ENCODE measurements around the gene TXLNB.

DNA sequence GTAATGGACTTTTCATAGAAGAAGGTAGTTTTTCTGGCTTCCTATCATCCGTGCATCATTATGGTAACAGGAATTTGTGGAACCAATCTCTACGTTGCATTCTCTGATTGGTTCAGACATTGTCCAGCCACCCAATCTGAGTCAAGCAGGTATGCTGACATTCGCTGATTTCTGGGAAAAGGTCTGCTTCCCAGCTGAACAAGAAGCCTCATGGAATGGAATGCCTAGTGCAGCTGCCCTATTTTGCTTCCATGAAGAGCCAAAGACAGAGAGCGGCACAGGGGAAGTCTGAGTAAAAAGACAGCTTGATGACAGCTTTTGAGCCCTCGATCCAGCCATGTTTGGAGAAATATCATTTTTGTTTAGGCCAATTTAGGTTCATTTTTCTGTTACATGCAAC lies 38.5 kb upstream of the TXLNB start:
- TF ChIP-seq EZH2phosphoT487 (IDR thresholded peaks at IDR 0.05; ENCODE audit: low read length) (no peak), EZH2 (optimal IDR thresholded peaks at IDR 0.05; ENCODE audit: low read depth, low read length) (no peak)
- TF ChIP-seq, protein P1, sequence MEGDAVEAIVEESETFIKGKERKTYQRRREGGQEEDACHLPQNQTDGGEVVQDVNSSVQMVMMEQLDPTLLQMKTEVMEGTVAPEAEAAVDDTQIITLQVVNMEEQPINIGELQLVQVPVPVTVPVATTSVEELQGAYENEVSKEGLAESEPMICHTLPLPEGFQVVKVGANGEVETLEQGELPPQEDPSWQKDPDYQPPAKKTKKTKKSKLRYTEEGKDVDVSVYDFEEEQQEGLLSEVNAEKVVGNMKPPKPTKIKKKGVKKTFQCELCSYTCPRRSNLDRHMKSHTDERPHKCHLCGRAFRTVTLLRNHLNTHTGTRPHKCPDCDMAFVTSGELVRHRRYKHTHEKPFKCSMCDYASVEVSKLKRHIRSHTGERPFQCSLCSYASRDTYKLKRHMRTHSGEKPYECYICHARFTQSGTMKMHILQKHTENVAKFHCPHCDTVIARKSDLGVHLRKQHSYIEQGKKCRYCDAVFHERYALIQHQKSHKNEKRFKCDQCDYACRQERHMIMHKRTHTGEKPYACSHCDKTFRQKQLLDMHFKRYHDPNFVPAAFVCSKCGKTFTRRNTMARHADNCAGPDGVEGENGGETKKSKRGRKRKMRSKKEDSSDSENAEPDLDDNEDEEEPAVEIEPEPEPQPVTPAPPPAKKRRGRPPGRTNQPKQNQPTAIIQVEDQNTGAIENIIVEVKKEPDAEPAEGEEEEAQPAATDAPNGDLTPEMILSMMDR (IDR thresholded peaks at IDR 0.05; ENCODE audit: low read length): no peak
